Keratinocyte (primary cell): ENCODE measurements around the gene CNDP2. TPM values are rescaled to one million over a fixed set of nuclear protein-coding genes. Genes with fewer than 3 reads are reported as not detected.
A peak's percentile ranks its signal among the peaks of the same experiment; 100 is the strongest.

Experiments used
- DNase-seq: peaks from one replicate; pipeline ENCODE4 v3.0.0-alpha.2; 2011; ENCODE audit warnings: low read depth, missing footprints, low spot score
- FAIRE-seq: peaks from 2 replicates; lab custom pipeline; 2011; peaks lifted over from hg19 to GRCh38; lab: Jason Lieb, UNC
- H2AFZ ChIP-seq: 2 replicates; pipeline ENCODE4 v1.6.0; 2012; ENCODE audit warnings: low read length, control low read depth, inconsistent platforms; ENCODE audit not compliant: control insufficient read depth
- H3K27ac ChIP-seq: 2 replicates; pipeline ENCODE4 v1.5.1; 2011; ENCODE audit warnings: low read length; ENCODE audit not compliant: control insufficient read depth, insufficient read depth
- H3K27me3 ChIP-seq: 3 replicates; pipeline ENCODE4 v1.6.0; 2011; ENCODE audit warnings: low read length; ENCODE audit not compliant: control insufficient read depth, insufficient read depth; ENCODE audit errors: extremely low read depth
- H3K36me3 ChIP-seq, 2 experiments: 2 replicates in 1 of 2; 3 replicates in 1 of 2; pipeline ENCODE4 v1.5.1; 2011; ENCODE audit warnings: low read length in 2 of 2, mild to moderate bottlenecking in 1 of 2; ENCODE audit not compliant: control insufficient read depth in 2 of 2, insufficient read depth in 2 of 2; ENCODE audit errors: extremely low read depth in 1 of 2
- H3K4me1 ChIP-seq: 3 replicates; pipeline ENCODE4 v1.5.1; 2011; ENCODE audit warnings: low read length; ENCODE audit not compliant: control insufficient read depth, insufficient read depth; ENCODE audit errors: extremely low read depth
- H3K4me2 ChIP-seq: 3 replicates; pipeline ENCODE4 v1.6.0; 2011; ENCODE audit warnings: low read depth, low read length; ENCODE audit not compliant: control insufficient read depth, insufficient read depth; ENCODE audit errors: extremely low read depth
- H3K4me3 ChIP-seq, 3 experiments: fragments of 200-600 bp in 1 of 3; sonication (generic) in 1 of 3; 2 replicates in 2 of 3; 3 replicates in 1 of 3; pipeline ENCODE4 v1.5.1; 2011 to 2016; ENCODE audit warnings: low read length in 3 of 3, mild to moderate bottlenecking in 3 of 3, control low read depth in 2 of 3, inconsistent platforms in 1 of 3, low read depth in 1 of 3, mixed read lengths in 1 of 3, mixed run types in 1 of 3, moderate library complexity in 1 of 3; ENCODE audit not compliant: control insufficient read depth in 2 of 3, insufficient read depth in 2 of 3; ENCODE audit errors: extremely low read depth in 1 of 3
- H3K79me2 ChIP-seq: 2 replicates; pipeline ENCODE4 v1.6.0; 2012; ENCODE audit warnings: low read length; ENCODE audit not compliant: control insufficient read depth, insufficient read depth
- H3K9ac ChIP-seq: 3 replicates; pipeline ENCODE4 v1.6.0; 2011; ENCODE audit warnings: low read length; ENCODE audit not compliant: control insufficient read depth, insufficient read depth; ENCODE audit errors: extremely low read depth
- H3K9me1 ChIP-seq: 3 replicates; pipeline ENCODE4 v1.6.0; 2011; ENCODE audit warnings: low read length; ENCODE audit not compliant: control insufficient read depth, insufficient read depth; ENCODE audit errors: extremely low read depth
- H3K9me3 ChIP-seq: 2 replicates; pipeline ENCODE4 v1.5.1; 2012; ENCODE audit warnings: low read depth, low read length; ENCODE audit not compliant: control insufficient read depth
- H4K20me1 ChIP-seq: 3 replicates; pipeline ENCODE4 v1.6.0; 2011; ENCODE audit warnings: low read length; ENCODE audit not compliant: control insufficient read depth, insufficient read depth; ENCODE audit errors: extremely low read depth
- CTCF ChIP-seq, 3 experiments: IDR thresholded peaks in 1 of 3; conservative IDR thresholded peaks in 1 of 3; optimal IDR thresholded peaks in 1 of 3; 2 replicates in 2 of 3; 3 replicates in 1 of 3; pipeline versions ENCODE3 to v1.5.1; 2011; ENCODE audit warnings: low read length in 3 of 3, mild to moderate bottlenecking in 3 of 3, moderate library complexity in 2 of 3, control low read depth in 1 of 3, inconsistent platforms in 1 of 3; ENCODE audit not compliant: insufficient read depth in 2 of 3; ENCODE audit errors: extremely low read depth in 1 of 3
- EZH2 ChIP-seq: IDR thresholded peaks from one replicate; pipeline ENCODE4 v1.6.1; 2012; ENCODE audit warnings: inconsistent platforms, mild to moderate bottlenecking, low read length, moderate library complexity
- dilution Hi-C: fragments of 300-500 bp; cut with MboI; formaldehyde crosslinking; loops from one replicate; pipeline ENCODE4 v1.7.0; 2020; ENCODE audit warnings: low sequenced_read_pairs; ENCODE audit not compliant: extremely low pct_ligation_motif_present
- polyA plus RNA-seq, 5 experiments: library from polyadenylated mRNA; depleted of rRNA in 3 of 5; stranded (reverse) in 3 of 5; stranded (forward) in 1 of 5; unstranded in 1 of 5; fragments of >200 nt; gene quantifications; 1 replicate in 1 of 5; 2 replicates in 3 of 5; 3 replicates in 1 of 5; pipeline versions ENCODE4 v1.2.1 to v1.2.3, GENCODE V29; 2011 to 2012; ENCODE audit warnings: missing spikeins in 2 of 5, low read depth in 1 of 5, low replicate concordance in 1 of 5

Gene CNDP2
- polyA plus RNA-seq, 1 donor (not counting 4 experiments of a cell fraction or from before 2014, with no cell fraction given), result 126 TPM

GRCh38 chr18:74496508-74497323 is 553 bp downstream of the CNDP2 start:
- Histone ChIP-seq H3K36me3 (peaks cover 0 to 2% of the 10 kb centered on the region in 2 experiments), H2AFZ (peak overlapping the region; percentile 88), H3K27ac (peak overlapping the region; percentile 84), H3K27me3 (no peaks in the 10 kb centered on the region), H3K4me2 (peak overlapping the region; percentile 82), H3K9me3 (no peaks in the 10 kb centered on the region), H4K20me1 (no peaks in the 10 kb centered on the region), H3K79me2 (peaks cover 41% of the 10 kb centered on the region), H3K9me1 (no peaks in the 10 kb centered on the region), H3K4me3 (peak overlapping the region; percentile 82 to 89 (median 83)), H3K4me1 (peaks cover 31% of the 10 kb centered on the region), H3K9ac (peak overlapping the region; percentile 90)
- TF ChIP-seq EZH2, result no peak
- peak in 2 of 3 experiments; percentile 4 to 11 for TF ChIP-seq CTCF (optimal IDR thresholded peaks at IDR 0.05 in 1 of 3, IDR thresholded peaks at IDR 0.05 in 1 of 3, conservative IDR thresholded peaks at IDR 0.05 in 1 of 3; ENCODE audit: extremely low read depth in 1 of 3, insufficient read depth in 2 of 3, low read length in 3 of 3)
- dilution Hi-C loops, result no loop called here
- no peak for DNase-seq
- FAIRE-seq, result peak; percentile 41

- DNase-seq, result no peak
- H3K9ac ChIP-seq, result peak overlapping the region; percentile 90
- no peak overlapping the region for H3K27ac ChIP-seq
- H3K4me3 ChIP-seq, result peak overlapping the region; percentile 82 to 89 (median 83)
- H3K4me2 ChIP-seq, result peak overlapping the region; percentile 82
- peaks cover 41% of the 10 kb centered on the region for H3K79me2 ChIP-seq
- no peak for TF ChIP-seq EZH2
- no peak for TF ChIP-seq CTCF (optimal IDR thresholded peaks at IDR 0.05 in 1 of 3, IDR thresholded peaks at IDR 0.05 in 1 of 3, conservative IDR thresholded peaks at IDR 0.05 in 1 of 3; ENCODE audit: extremely low read depth in 1 of 3, insufficient read depth in 2 of 3, low read length in 3 of 3)
- no peaks in the 10 kb centered on the region for H3K9me1 ChIP-seq
- no peaks in the 10 kb centered on the region for H4K20me1 ChIP-seq
- dilution Hi-C loops, result no loop called here
- no peak overlapping the region for H2AFZ ChIP-seq
- no peaks in the 10 kb centered on the region for H3K27me3 ChIP-seq
- FAIRE-seq, result peak; percentile 39
- H3K36me3 ChIP-seq, result peaks cover 0 to 2% of the 10 kb centered on the region in 2 experiments
- no peaks in the 10 kb centered on the region for H3K9me3 ChIP-seq
- H3K4me1 ChIP-seq, result peaks cover 31% of the 10 kb centered on the region
Observed at GRCh38 chr18:74497324-74497676, 1.1 kb downstream of the CNDP2 start.
